BE2C (cell line): ENCODE data around the gene HES2.
"Not testable (repeated sequence)": the region's sequence is repeated elsewhere in the genome, so short reads cannot be mapped to it uniquely, and the experiment has no call there.

Source experiments
- DNase-seq: peaks from one replicate; pipeline ENCODE4 v3.0.0-alpha.2; 2020
- H3K27me3 ChIP-seq: fragments of 250-450 bp; sonication (Bioruptor Pico); 2 replicates; pipeline ENCODE4 v1.5.1; 2020; ENCODE audit warnings: mild to moderate bottlenecking
- H3K36me3 ChIP-seq: fragments of 250-450 bp; sonication (Bioruptor Pico); 2 replicates; pipeline ENCODE4 v1.5.1; 2020; ENCODE audit warnings: mild to moderate bottlenecking
- H3K4me1 ChIP-seq: fragments of 250-450 bp; sonication (Bioruptor Pico); 2 replicates; pipeline ENCODE4 v1.5.1; 2020
- H3K4me3 ChIP-seq: 2 replicates; pipeline ENCODE4 v1.5.1; 2011; ENCODE audit warnings: low read depth, low read length
- H3K9me3 ChIP-seq: fragments of 250-450 bp; sonication (Bioruptor Pico); 2 replicates; pipeline ENCODE4 v1.5.1; 2020
- TF ChIP-seq, protein P1 (sequence below): IDR thresholded peaks from 2 replicates; pipeline ENCODE4 v1.5.1; 2012; ENCODE audit warnings: mild to moderate bottlenecking, low read depth, low read length

HES2 gene

DNA sequence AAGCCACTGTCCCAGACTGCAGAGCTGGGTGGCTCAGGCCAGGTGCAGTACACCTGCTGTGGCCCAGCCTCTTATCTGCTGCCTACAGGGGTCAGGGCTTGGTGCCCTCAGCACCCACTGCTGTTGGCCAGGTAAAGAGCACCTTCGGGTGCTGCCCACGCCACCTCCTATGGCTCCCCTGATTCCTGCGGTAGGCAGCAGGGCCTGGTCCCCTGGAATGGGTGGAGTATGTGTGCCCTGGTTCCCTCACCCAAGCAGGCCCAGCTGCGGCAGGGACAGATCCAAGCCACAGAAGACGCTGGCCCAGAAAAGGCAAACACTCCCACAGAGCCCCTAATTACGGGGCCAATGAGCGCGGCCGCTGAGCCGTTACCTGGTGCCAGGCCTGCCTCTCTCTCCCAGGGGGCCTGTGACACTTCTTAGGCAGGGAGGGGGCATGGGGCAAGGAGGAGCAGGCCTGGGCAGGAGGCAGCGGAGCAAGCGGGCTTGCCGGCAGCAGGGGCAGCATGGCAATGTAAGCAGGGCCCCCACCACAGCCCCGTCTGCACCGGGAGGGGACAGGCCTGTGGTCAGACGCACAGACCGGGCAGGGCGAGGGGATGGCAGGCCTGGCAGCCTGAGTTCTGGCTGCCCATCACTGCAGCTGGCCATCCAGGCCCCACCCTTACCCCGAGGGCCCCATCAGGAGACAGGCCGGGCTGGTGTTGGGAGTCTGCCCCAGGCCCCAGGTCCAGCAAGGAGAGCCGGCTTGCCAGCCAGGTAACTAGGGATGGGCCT, 23.8 kb upstream of the HES2 start:
- Histone ChIP-seq H3K4me1 (no peaks in the 10 kb centered on the region), H3K4me3 (no peak overlapping the region), H3K36me3 (no peaks in the 10 kb centered on the region), H3K9me3 (no peaks in the 10 kb centered on the region), H3K27me3 (peaks cover 22% of the 10 kb centered on the region)
- no peak for DNase-seq
- TF ChIP-seq, protein P1, sequence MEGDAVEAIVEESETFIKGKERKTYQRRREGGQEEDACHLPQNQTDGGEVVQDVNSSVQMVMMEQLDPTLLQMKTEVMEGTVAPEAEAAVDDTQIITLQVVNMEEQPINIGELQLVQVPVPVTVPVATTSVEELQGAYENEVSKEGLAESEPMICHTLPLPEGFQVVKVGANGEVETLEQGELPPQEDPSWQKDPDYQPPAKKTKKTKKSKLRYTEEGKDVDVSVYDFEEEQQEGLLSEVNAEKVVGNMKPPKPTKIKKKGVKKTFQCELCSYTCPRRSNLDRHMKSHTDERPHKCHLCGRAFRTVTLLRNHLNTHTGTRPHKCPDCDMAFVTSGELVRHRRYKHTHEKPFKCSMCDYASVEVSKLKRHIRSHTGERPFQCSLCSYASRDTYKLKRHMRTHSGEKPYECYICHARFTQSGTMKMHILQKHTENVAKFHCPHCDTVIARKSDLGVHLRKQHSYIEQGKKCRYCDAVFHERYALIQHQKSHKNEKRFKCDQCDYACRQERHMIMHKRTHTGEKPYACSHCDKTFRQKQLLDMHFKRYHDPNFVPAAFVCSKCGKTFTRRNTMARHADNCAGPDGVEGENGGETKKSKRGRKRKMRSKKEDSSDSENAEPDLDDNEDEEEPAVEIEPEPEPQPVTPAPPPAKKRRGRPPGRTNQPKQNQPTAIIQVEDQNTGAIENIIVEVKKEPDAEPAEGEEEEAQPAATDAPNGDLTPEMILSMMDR, result no peak

DNA sequence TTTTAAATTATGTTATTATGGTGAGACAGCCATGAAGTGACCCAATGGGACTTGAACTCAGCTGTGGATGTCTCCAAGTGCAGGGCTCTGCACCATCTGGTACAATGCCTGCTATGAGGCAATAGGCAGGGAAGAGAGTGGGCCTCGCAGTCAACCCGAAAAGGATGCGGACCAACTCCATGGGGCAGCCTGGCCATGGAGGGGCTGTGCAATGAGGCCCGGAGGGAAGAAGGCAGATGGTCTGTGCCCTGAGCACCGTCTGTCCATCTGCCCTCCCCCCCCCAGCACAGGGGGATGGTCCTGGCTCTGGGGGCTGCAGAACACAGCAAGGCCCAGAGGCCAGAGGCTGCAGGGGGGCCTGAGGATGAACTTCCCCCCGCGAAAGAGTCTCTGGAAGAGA, 21.9 kb upstream of the HES2 start:
- no peak for DNase-seq
- peaks cover 3% of the 10 kb centered on the region for H3K27me3 ChIP-seq
- no peaks in the 10 kb centered on the region for H3K36me3 ChIP-seq
- H3K4me3 ChIP-seq, result no peak overlapping the region
- TF ChIP-seq, protein P1, result no peak
- H3K9me3 ChIP-seq, result no peaks in the 10 kb centered on the region
- no peaks in the 10 kb centered on the region for H3K4me1 ChIP-seq

DNA sequence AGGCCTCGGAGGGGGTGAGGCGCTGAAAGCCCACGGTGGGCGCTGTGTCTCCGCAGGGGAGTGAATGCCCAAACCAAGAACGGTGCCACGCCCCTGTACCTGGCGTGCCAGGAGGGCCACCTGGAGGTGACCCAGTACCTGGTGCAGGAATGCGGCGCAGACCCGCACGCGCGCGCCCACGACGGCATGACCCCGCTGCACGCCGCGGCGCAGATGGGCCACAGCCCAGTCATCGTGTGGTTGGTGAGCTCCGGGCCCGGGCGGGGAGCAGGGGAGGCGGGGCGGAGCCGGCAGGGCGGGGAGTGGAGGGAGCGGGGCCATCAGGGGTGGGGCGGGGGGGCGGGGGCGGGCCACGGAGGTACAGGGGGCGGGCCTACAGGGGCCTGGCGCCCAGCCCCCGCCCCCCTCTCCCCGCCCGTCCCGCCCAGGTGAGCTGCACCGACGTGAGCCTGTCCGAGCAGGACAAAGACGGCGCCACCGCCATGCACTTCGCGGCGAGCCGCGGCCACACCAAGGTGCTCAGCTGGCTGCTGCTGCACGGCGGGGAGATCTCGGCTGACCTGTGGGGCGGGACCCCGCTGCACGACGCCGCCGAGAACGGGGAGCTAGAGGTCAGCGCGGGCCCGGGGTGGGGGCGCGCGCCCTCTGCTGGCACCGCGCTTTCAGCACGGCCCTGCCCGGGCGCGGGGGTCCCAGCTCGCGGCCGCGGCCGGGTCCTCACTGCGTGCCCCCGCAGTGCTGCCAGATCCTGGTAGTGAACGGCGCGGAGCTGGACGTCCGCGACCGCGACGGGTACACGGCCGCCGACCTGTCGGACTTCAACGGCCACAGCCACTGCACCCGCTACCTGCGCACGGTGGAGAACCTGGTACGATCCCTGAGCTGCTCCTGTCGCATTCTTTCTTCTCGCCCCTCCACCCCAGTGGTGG, 20.7 kb upstream of the HES2 start:
- TF ChIP-seq, protein P1, result no peak
- no peaks in the 10 kb centered on the region for H3K27me3 ChIP-seq
- no peaks in the 10 kb centered on the region for H3K36me3 ChIP-seq
- no peaks in the 10 kb centered on the region for H3K9me3 ChIP-seq
- DNase-seq, result peak; percentile 68
- H3K4me1 ChIP-seq, result no peaks in the 10 kb centered on the region
- no peak overlapping the region for H3K4me3 ChIP-seq

DNA sequence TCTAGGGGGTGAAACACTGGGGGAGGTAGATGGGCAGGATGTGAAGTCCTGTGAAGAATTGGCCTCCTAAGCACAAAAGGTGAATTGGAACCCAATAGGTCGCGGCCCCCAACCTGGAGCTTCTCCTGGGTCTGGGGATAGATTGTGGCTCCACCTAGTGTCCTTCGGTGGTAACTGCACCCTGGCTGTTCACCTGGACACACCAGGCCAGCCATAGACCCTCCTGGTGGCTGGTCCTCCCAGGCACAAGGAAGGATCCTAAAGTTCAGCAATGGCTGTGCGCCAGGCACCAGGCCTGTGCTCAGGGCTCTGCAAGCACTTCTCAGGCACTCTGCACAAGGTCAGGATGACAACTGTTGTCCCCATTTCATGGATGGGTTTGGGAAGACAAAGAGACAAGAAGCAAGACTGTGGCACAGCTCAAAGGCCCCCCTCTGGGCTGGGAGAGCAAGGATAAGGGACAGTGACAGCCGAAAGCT, 18.4 kb upstream of the HES2 start:
- DNase-seq, result peak; percentile 60
- no peaks in the 10 kb centered on the region for H3K36me3 ChIP-seq
- H3K27me3 ChIP-seq, result no peaks in the 10 kb centered on the region
- H3K9me3 ChIP-seq, result no peaks in the 10 kb centered on the region
- TF ChIP-seq, protein P1, result peak; percentile 75
- no peaks in the 10 kb centered on the region for H3K4me1 ChIP-seq
- no peak overlapping the region for H3K4me3 ChIP-seq

DNA sequence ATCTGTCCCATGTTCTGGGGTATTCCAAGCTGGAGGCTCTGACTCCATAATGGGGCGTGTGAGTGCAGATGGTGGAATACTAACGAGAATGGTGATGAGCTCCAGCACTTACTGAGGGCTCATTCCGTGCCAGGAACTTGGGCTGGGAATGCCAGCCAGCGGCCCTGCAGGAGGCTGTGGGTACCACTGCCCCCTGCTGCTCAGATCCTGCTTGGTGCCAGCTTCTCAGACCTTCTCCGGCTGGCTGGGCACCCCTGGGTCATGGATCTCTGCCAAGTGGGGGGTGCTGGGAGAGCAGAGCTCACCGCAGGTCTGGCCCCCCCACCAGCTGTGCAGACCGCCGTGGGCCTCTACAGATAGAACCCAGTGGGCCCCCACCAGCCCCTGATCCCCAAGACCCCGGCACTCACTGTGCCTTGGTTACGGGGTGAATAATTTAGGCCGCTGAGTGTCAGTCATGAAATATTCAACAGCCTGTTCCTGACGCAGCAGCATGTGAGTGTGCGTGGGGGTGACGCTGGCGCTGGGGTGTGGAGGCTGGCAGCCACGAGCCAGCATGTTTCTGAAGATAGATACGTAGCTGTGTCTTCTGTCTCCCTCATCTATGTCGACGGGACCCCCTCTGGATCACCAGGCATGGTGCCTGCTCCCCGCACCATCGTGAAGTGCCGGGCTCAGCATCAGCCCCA, 17.4 kb upstream of the HES2 start:
- not testable (repeated sequence) for H3K27me3 ChIP-seq, H3K9me3 ChIP-seq, H3K4me3 ChIP-seq, H3K36me3 ChIP-seq, H3K4me1 ChIP-seq
- TF ChIP-seq, protein P1, result peak; percentile 23; the same call in 1 of the 2 replicates
- DNase-seq, result peak; percentile 33

DNA sequence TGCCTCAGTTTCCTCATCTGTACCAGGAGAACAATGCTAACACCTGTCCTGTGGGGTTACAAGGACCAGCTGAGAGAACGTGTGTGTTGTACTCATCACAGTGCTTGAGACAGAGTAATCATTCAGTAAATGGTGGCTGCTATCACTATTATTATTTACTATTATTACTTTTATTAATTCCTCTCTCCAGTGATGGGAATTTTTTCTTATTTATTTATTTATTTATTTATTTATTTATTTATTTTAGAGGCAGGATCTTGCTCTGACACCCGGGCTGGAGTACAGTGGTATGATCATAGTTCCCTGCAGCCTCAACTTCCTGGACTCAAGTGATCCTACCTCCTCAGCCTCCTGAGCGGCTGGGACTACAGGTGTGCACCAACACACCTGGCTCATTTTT, 16.6 kb upstream of the HES2 start:
- DNase-seq, H3K9me3 ChIP-seq, H3K27me3 ChIP-seq, H3K4me1 ChIP-seq, H3K36me3 ChIP-seq, H3K4me3 ChIP-seq: not testable (repeated sequence)
